ENCODE results near the gene RGP1. TPM values are rescaled to one million over a fixed set of nuclear protein-coding genes. Genes with fewer than 3 reads are reported as not detected.

The RGP1 gene
- total RNA-seq, 3 donors from 2014 or later, result 46.5 to 55.7 (median 55.7) TPM

DNA sequence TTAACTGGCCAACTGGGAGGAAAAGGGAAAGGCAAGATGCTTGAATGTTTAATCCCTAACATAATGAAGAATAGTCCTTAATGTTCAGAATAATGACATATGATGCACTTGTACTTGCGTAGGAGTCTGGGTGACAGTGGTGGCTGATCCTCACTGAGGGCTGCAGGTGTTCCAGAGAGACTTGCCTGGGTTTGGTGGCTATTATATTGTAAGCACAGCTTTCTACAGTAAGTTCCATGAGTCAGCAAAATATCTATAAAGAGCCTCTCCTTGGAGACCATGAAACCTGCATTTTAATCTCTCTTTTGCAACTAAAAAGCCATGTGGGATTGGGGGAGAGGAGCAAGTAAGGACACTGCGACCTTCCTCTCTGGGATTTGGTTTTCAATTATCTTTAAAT, 40.5 kb downstream of the RGP1 start:
- no peaks in the 10 kb centered on the region for H3K36me3 ChIP-seq (ENCODE audit: low read depth)
- no peaks in the 10 kb centered on the region for H3K4me1 ChIP-seq (ENCODE audit: low read depth)
- intact Hi-C loops (cut with DNase I, micrococcal nuclease), result loop anchor here in 1 of 2 donors (10.0 kb wide), 1 partner anchor 95 kb away; no protein-coding TSS in a partner anchor
- ATAC-seq, result no peak
- no peaks in the 10 kb centered on the region for H3K9me3 ChIP-seq
- H3K4me3 ChIP-seq, result no peak overlapping the region
- TF ChIP-seq, protein P1, sequence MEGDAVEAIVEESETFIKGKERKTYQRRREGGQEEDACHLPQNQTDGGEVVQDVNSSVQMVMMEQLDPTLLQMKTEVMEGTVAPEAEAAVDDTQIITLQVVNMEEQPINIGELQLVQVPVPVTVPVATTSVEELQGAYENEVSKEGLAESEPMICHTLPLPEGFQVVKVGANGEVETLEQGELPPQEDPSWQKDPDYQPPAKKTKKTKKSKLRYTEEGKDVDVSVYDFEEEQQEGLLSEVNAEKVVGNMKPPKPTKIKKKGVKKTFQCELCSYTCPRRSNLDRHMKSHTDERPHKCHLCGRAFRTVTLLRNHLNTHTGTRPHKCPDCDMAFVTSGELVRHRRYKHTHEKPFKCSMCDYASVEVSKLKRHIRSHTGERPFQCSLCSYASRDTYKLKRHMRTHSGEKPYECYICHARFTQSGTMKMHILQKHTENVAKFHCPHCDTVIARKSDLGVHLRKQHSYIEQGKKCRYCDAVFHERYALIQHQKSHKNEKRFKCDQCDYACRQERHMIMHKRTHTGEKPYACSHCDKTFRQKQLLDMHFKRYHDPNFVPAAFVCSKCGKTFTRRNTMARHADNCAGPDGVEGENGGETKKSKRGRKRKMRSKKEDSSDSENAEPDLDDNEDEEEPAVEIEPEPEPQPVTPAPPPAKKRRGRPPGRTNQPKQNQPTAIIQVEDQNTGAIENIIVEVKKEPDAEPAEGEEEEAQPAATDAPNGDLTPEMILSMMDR (IDR thresholded peaks at IDR 0.05), result no peak
- no peak for DNase-seq

DNA sequence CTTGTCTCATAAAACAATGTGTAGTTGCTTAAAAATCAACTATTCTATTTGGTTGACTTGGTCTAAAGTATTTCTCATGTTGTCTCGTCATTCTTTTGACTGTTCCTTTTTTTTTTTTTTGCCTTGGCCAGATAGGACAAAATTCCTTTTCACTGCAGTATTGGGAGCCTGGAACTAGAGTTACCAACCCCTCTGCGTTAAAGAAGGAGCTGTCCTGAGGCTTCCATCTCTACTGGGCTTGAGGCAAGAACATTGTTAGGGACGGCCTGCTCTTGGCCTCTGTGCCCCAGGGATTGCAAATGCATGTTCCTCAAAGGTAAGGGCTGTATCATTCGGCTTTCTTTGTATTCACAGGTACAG, 40.9 kb downstream of the RGP1 start:
- Histone ChIP-seq H3K36me3 (ENCODE audit: low read depth) (no peaks in the 10 kb centered on the region), H3K4me3 (no peak overlapping the region), H3K9me3 (no peaks in the 10 kb centered on the region), H3K4me1 (ENCODE audit: low read depth) (no peaks in the 10 kb centered on the region)
- ATAC-seq (no peak), DNase-seq (no peak)
- intact Hi-C loops (cut with DNase I, micrococcal nuclease), result loop anchor here in 1 of 2 donors (5.0 kb wide), 1 partner anchor 92 kb away; no protein-coding TSS in a partner anchor
- TF ChIP-seq, protein P1 (IDR thresholded peaks at IDR 0.05), result no peak

DNA sequence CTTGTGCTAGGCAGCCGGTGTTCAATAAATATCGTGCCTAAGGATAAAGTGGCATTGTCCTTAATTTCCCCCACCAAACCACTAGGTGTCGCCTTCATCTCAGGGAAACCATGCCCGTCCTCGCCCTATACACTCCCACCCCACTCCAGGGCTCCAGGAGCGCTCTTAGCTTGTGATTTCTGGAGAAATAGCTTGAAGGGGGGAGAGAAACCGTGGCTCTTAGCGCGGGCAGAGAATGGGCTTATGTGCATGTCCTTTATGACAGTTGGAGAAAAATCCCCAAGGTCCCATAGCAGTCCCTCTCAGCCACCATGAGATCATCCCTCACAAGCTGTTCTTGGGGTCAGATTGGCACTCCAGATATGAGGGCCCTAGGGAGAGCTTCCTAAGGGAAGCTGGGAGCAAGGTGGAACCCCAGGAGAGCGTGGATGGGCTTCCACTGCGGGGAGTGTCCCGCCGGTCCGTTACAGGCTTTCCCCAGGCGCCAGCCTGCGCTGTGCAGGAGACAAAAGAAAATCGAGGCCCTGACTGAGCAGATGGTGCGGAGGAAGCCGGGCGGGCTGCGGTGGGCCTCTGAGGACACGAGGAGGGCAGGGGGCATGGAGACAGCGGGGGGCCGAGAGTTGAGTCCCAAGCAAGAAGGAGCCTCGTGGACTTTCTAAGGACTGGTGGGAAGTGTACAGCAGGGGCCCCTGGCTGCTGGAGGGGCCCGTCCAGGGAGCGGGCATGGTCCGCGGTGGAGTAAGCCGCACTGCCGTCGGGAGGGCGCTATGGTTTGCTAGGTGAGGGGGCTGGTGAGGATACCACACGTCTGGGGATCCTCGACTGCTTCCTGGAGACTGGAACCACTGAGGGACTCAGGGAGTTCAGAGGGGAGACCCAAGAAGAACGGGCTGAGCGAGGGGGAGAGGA, 41.6 kb downstream of the RGP1 start:
- peak; percentile 94 for ATAC-seq
- Histone ChIP-seq H3K9me3 (no peaks in the 10 kb centered on the region), H3K36me3 (ENCODE audit: low read depth) (no peaks in the 10 kb centered on the region), H3K4me1 (ENCODE audit: low read depth) (no peaks in the 10 kb centered on the region), H3K4me3 (no peak overlapping the region)
- peak in 2 of 3 donors; percentile 47 to 74 for DNase-seq
- intact Hi-C loops (cut with DNase I, micrococcal nuclease), result loop anchor here in 1 of 2 donors (5.0 kb wide), 1 partner anchor 92 kb away; no protein-coding TSS in a partner anchor
- TF ChIP-seq, protein P1 (IDR thresholded peaks at IDR 0.05), result peak; percentile 56

DNA sequence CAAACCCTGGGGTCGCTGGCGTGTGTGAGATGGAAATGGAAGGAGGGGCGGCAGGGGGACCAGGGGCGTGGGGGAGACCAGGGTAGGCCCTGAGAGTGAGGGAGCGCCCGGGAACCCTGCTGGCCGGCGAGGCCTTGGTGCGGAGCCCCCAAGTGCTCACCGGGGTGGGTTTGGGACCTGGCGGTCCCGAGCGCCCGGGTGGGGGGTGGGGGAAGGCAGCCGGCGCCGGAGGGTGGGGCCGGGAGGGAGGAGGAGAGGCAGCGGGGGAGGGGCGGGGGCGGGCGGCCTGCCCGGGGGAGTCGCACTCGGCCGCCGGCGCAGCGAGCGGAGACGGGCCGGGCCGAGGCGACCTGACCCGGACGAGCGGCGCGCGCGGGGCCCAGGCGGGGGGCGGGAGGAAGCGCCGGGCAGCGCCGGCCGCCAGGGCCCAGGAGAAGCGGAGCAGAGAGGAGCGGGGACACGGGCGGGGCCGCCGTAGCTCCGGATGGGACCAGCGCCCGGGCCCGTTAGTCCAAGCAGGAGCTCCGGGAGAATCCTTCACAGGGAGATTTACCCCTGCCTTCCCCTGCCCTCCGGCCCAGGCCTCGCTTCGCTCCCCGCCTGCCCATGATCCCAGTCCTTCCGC, 42.3 kb downstream of the RGP1 start, which contains the start of gene NPR2:
TSS of gene NPR2 (plus strand) at position 295 of the 625 bp plus-strand sequence. CDS start 818 bp downstream, outside the sequence.
- DNase-seq, result no peak
- Histone ChIP-seq H3K36me3 (ENCODE audit: low read depth) (no peaks in the 10 kb centered on the region), H3K9me3 (no peaks in the 10 kb centered on the region), H3K4me1 (ENCODE audit: low read depth) (no peaks in the 10 kb centered on the region), H3K4me3 (no peak within 1 kb of the TSS)
- TF ChIP-seq, protein P1 (IDR thresholded peaks at IDR 0.05), result no peak
- ATAC-seq, result peak; percentile 26
- intact Hi-C loops (cut with DNase I, micrococcal nuclease), result loop anchor here in 1 of 2 donors (5.0 kb wide), 1 partner anchor 91 kb away; no protein-coding TSS in a partner anchor

DNA sequence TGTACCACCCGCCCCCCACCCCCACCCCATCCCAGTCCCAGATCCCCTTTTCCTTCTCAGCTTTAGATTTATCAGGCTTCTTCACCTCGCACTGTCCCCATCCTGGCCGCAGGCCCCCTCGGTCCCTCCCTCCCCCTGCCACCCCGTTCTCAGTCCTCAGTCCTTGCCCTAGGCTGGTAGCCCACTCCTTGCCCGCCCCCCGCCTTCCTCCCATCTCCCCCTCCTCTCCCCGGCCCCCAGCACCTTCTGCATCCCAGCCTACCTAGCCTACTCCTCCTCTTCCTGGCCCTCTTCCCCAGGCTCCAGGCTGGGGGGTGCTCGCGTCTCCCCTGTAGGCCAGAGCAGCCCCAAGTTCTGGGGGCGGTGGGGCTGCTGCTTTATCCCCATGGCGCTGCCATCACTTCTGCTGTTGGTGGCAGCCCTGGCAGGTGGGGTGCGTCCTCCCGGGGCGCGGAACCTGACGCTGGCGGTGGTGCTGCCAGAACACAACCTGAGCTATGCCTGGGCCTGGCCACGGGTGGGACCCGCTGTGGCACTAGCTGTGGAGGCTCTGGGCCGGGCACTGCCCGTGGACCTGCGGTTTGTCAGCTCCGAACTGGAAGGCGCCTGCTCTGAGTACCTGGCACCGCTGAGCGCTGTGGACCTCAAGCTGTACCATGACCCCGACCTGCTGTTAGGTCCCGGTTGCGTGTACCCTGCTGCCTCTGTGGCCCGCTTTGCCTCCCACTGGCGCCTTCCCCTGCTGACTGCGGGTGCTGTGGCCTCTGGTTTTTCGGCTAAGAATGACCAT, 43.1 kb downstream of the RGP1 start:
- Histone ChIP-seq H3K9me3 (no peaks in the 10 kb centered on the region), H3K36me3 (ENCODE audit: low read depth) (no peaks in the 10 kb centered on the region), H3K4me1 (ENCODE audit: low read depth) (no peaks in the 10 kb centered on the region), H3K4me3 (no peak overlapping the region)
- TF ChIP-seq, protein P1 (IDR thresholded peaks at IDR 0.05), result no peak
- DNase-seq (no peak), ATAC-seq (no peak)
- intact Hi-C loops (cut with DNase I, micrococcal nuclease), result loop anchor here in 1 of 2 donors (5.0 kb wide), 1 partner anchor 90 kb away; no protein-coding TSS in a partner anchor
